C4-2B (cell line): Measurements from ENCODE around the gene PSMB10.

Experiments used
- ZFX ChIP-seq: fragments of 450-650 bp; IDR thresholded peaks from 2 replicates; pipeline ENCODE4 v1.6.1; 2017
- TF ChIP-seq, protein P1 (sequence below): fragments of 450-650 bp; conservative IDR thresholded peaks from 2 replicates; pipeline ENCODE4 v1.5.1; 2017; ENCODE audit warnings: mild to moderate bottlenecking

DNA sequence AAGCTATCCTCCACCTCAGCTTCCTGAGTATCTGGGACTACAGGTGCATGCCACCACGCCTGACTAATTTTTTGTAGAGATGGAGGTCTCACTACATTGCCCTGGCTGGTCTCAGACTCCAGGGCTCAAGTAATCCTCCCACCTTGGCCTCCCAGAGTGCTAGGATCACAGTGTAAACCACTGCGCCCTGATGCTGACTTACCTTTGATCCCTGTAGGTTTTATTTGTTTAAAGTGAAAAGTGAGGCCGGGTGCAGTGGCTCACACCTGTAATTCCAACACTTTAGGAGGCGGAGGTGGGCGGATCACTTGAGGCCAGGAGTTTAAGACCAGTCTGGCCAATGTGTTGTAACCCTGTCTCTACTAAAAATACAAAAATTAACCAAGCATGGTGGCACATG is 34.9 kb downstream of the PSMB10 start:
- TF ChIP-seq, protein P1, sequence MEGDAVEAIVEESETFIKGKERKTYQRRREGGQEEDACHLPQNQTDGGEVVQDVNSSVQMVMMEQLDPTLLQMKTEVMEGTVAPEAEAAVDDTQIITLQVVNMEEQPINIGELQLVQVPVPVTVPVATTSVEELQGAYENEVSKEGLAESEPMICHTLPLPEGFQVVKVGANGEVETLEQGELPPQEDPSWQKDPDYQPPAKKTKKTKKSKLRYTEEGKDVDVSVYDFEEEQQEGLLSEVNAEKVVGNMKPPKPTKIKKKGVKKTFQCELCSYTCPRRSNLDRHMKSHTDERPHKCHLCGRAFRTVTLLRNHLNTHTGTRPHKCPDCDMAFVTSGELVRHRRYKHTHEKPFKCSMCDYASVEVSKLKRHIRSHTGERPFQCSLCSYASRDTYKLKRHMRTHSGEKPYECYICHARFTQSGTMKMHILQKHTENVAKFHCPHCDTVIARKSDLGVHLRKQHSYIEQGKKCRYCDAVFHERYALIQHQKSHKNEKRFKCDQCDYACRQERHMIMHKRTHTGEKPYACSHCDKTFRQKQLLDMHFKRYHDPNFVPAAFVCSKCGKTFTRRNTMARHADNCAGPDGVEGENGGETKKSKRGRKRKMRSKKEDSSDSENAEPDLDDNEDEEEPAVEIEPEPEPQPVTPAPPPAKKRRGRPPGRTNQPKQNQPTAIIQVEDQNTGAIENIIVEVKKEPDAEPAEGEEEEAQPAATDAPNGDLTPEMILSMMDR: no peak
- TF ChIP-seq ZFX: no peak
